Mesodermal cell (in vitro differentiated cells): ENCODE measurements around the gene SPTSSB. TPM values are rescaled to one million over a fixed set of nuclear protein-coding genes. Genes with fewer than 3 reads are reported as not detected.

Experiments used
- H3K27ac ChIP-seq: 2 replicates; pipeline ENCODE4 v1.7.0; 2013; ENCODE audit warnings: mild to moderate bottlenecking, low read depth, low read length, moderate library complexity; ENCODE audit not compliant: severe bottlenecking
- H3K36me3 ChIP-seq: 2 replicates; pipeline ENCODE4 v1.7.1; 2013; ENCODE audit warnings: mild to moderate bottlenecking, low read length, moderate library complexity; ENCODE audit not compliant: control insufficient read depth, insufficient read depth
- H3K4me1 ChIP-seq: one replicate; pipeline ENCODE4 v1.7.1; 2013; ENCODE audit warnings: mild to moderate bottlenecking, low read length; ENCODE audit not compliant: insufficient read depth, control insufficient read depth, poor library complexity, severe bottlenecking
- H3K4me3 ChIP-seq: 2 replicates; pipeline ENCODE4 v1.7.0; 2013; ENCODE audit warnings: low read length, control low read depth, mild to moderate bottlenecking; ENCODE audit not compliant: insufficient read depth, poor library complexity, severe bottlenecking; ENCODE audit errors: extremely low read depth
- H3K9me3 ChIP-seq: 2 replicates; pipeline ENCODE4 v1.7.1; 2013; ENCODE audit warnings: mild to moderate bottlenecking, low read length, moderate library complexity; ENCODE audit not compliant: control insufficient read depth
- WGBS, 2 experiments: methylation state at CpG; one replicate each; pipeline ENCODE4 v1.1.5; 2013; ENCODE audit warnings: missing lambda C conversion rate in 2 of 2; ENCODE audit not compliant: insufficient coverage in 2 of 2; 5-methylcytosine and 5-hydroxymethylcytosine counted together
- polyA plus RNA-seq, 2 experiments: library from polyadenylated mRNA; stranded (reverse); fragments of 50-300 nt; gene quantifications; one replicate each; pipeline ENCODE4 v1.2.3, GENCODE V29; 2013

The SPTSSB gene
- polyA plus RNA-seq (2013, experiment 1 of 2), result 2.1 TPM
- polyA plus RNA-seq (2013, experiment 2 of 2), result 1.0 TPM

GRCh38 chr3:161371441-161372320 is at the start of gene SPTSSB:
Gene SPTSSB (minus strand): TSS chr3:161371517. CDS start chr3:161346323, 25,194 bp downstream.
- Histone ChIP-seq H3K4me3 (peak within 1 kb of the TSS; percentile 44), H3K9me3 (no peaks in the 10 kb centered on the region), H3K36me3 (no peaks in the 10 kb centered on the region), H3K4me1 (no peaks in the 10 kb centered on the region), H3K27ac (no peak within 1 kb of the TSS)
- WGBS, 2 experiments, result 1 to 3% methylated on average over 35 to 47 of the region's 53 CpGs

GRCh38 chr3:161420746-161421145 is 49.4 kb upstream of the SPTSSB start:
- H3K4me1 ChIP-seq, result peaks cover 17% of the 10 kb centered on the region
- 9 to 11% methylated on average over 6 to 7 of the region's 8 CpGs for WGBS, 2 experiments
- no peak overlapping the region for H3K4me3 ChIP-seq
- H3K27ac ChIP-seq, result peak overlapping the region; percentile 70
- H3K36me3 ChIP-seq, result no peaks in the 10 kb centered on the region
- peaks cover 8% of the 10 kb centered on the region for H3K9me3 ChIP-seq

GRCh38 chr3:161419555-161420333 is 48.4 kb upstream of the SPTSSB start:
- H3K36me3 ChIP-seq, result no peaks in the 10 kb centered on the region
- peaks cover 8% of the 10 kb centered on the region for H3K9me3 ChIP-seq

GRCh38 chr3:161415506-161416231 is 44.4 kb upstream of the SPTSSB start:
- Histone ChIP-seq H3K36me3 (no peaks in the 10 kb centered on the region), H3K9me3 (peaks cover 8% of the 10 kb centered on the region), H3K4me3 (no peak overlapping the region), H3K4me1 (peaks cover 10% of the 10 kb centered on the region), H3K27ac (peak overlapping the region; percentile 3)
- WGBS, 2 experiments, result no CpG with 5 or more reads among the region's 1 CpG

More at GRCh38 chr3:161419555-161420333, 48.4 kb upstream of the SPTSSB start:
- WGBS, 2 experiments, result no CpG with 5 or more reads among the region's 3 CpGs
- H3K4me1 ChIP-seq, result peaks cover 18% of the 10 kb centered on the region
- H3K4me3 ChIP-seq, result no peak overlapping the region
- no peak overlapping the region for H3K27ac ChIP-seq

GRCh38 chr3:161414907-161415306 is 43.6 kb upstream of the SPTSSB start:
- Histone ChIP-seq H3K4me3 (no peak overlapping the region), H3K36me3 (no peaks in the 10 kb centered on the region), H3K4me1 (peaks cover 6% of the 10 kb centered on the region), H3K9me3 (peaks cover 8% of the 10 kb centered on the region), H3K27ac (no peak overlapping the region)
- WGBS, 2 experiments, result no CpG with 5 or more reads among the region's 1 CpG

GRCh38 chr3:161413855-161414210 is 42.5 kb upstream of the SPTSSB start:
- H3K9me3 ChIP-seq, result peaks cover 8% of the 10 kb centered on the region
- no CpG with 5 or more reads among the region's 1 CpG for WGBS, 2 experiments

GRCh38 chr3:161413127-161413854 is 42.0 kb upstream of the SPTSSB start:
- 86% methylated on average over 1 of the region's 2 CpGs; no CpG with 5 or more reads in 1 of the 2 experiments for WGBS, 2 experiments
- H3K27ac ChIP-seq, result no peak overlapping the region
- H3K9me3 ChIP-seq, result peaks cover 8% of the 10 kb centered on the region
- H3K36me3 ChIP-seq, result no peaks in the 10 kb centered on the region
- peaks cover 6% of the 10 kb centered on the region for H3K4me1 ChIP-seq
- no peak overlapping the region for H3K4me3 ChIP-seq

More at GRCh38 chr3:161413855-161414210, 42.5 kb upstream of the SPTSSB start:
- H3K4me1 ChIP-seq, result peaks cover 6% of the 10 kb centered on the region
- H3K27ac ChIP-seq, result no peak overlapping the region
- H3K36me3 ChIP-seq, result no peaks in the 10 kb centered on the region
- H3K4me3 ChIP-seq, result no peak overlapping the region

GRCh38 chr3:161412123-161412522 is 40.8 kb upstream of the SPTSSB start:
- H3K9me3 ChIP-seq, result peaks cover 3% of the 10 kb centered on the region
- WGBS, 2 experiments, result 100% methylated on average over 1 of the region's 1 CpG; no CpG with 5 or more reads in 1 of the 2 experiments
- H3K4me3 ChIP-seq, result no peak overlapping the region
- no peak overlapping the region for H3K27ac ChIP-seq
- no peaks in the 10 kb centered on the region for H3K36me3 ChIP-seq
- peaks cover 6% of the 10 kb centered on the region for H3K4me1 ChIP-seq

- peaks cover 5% of the 10 kb centered on the region for H3K9me3 ChIP-seq
- H3K4me1 ChIP-seq, result no peaks in the 10 kb centered on the region
- H3K27ac ChIP-seq, result no peak overlapping the region
- 87 to 89% methylated on average over 2 to 3 of the region's 3 CpGs for WGBS, 2 experiments
- H3K36me3 ChIP-seq, result no peaks in the 10 kb centered on the region
- H3K4me3 ChIP-seq, result no peak overlapping the region
These were observed 38.5 kb upstream of the SPTSSB start for GRCh38 chr3:161409858-161410257.

- no peak overlapping the region for H3K4me3 ChIP-seq
- peaks cover 5% of the 10 kb centered on the region for H3K9me3 ChIP-seq
- 50 to 63% methylated on average over 2 of the region's 3 CpGs for WGBS, 2 experiments
- no peaks in the 10 kb centered on the region for H3K36me3 ChIP-seq
- H3K4me1 ChIP-seq, result no peaks in the 10 kb centered on the region
- H3K27ac ChIP-seq, result no peak overlapping the region
These were observed 37.8 kb upstream of the SPTSSB start for GRCh38 chr3:161409069-161409468.
